IMR-90 (cell line): Measurements from ENCODE around the gene AKT2. TPM values are rescaled to one million over a fixed set of nuclear protein-coding genes. Genes with fewer than 3 reads are reported as not detected.

Source experiments
- ATAC-seq: fragments of 200-7000 bp; cut with Tn5 transposase; 2 replicates; pipeline ENCODE4 v1.9.1; 2020; ENCODE audit warnings: low read depth, mild to moderate bottlenecking, moderate library complexity
- BruUV-seq: library from RNA; stranded (reverse); fragments of 400-500 nt; replicated peaks from 2 replicates; lab custom pipeline; 2021; lab: Mats Ljungman, UMichigan
- CTCF ChIA-PET: fragments of 300-600 bp; formaldehyde crosslinking; extraction: SDS; loops from one replicate; lab custom pipeline; 2021; ENCODE audit warnings: antibody characterized with exemption; lab: Yijun Ruan, JAX
- POLR2A ChIA-PET: fragments of 300-600 bp; sonication (Branson Sonifier 250); formaldehyde crosslinking; loops from one replicate; lab custom pipeline; 2022; ENCODE audit warnings: antibody characterized with exemption; ENCODE audit not compliant: unreplicated experiment; lab: Charles Lee
- DNase-seq: peaks from one replicate; pipeline ENCODE4 v3.0.0; 2013
- H2AFZ ChIP-seq: replicated peaks from 2 replicates; pipeline ENCODE3; 2013; ENCODE audit warnings: low read length, mild to moderate bottlenecking; ENCODE audit not compliant: poor library complexity
- H2AK5ac ChIP-seq: 2 replicates; pipeline ENCODE4 v1.6.1; 2013; ENCODE audit warnings: low read depth, low read length, inconsistent platforms
- H2AK9ac ChIP-seq: replicated peaks from 2 replicates; pipeline ENCODE3; 2013; ENCODE audit warnings: mild to moderate bottlenecking, low read depth, low read length, moderate library complexity; ENCODE audit not compliant: poor library complexity
- H2BK120ac ChIP-seq: 2 replicates; pipeline ENCODE4 v1.6.1; 2013; ENCODE audit warnings: low read depth, low read length, inconsistent platforms
- H2BK15ac ChIP-seq: 3 replicates; pipeline ENCODE4 v1.6.1; 2013; ENCODE audit warnings: low read depth, low read length, inconsistent platforms
- H2BK20ac ChIP-seq: 2 replicates; pipeline ENCODE4 v1.6.1; 2013; ENCODE audit warnings: low read depth, mild to moderate bottlenecking, inconsistent platforms, low read length, moderate library complexity
- H2BK5ac ChIP-seq: 2 replicates; pipeline ENCODE4 v1.6.1; 2013; ENCODE audit warnings: mild to moderate bottlenecking, low read depth, low read length, inconsistent platforms; ENCODE audit not compliant: poor library complexity, severe bottlenecking
- H3K14ac ChIP-seq: replicated peaks from 2 replicates; pipeline ENCODE4 v1.6.1; 2013; ENCODE audit warnings: low read depth, low read length, inconsistent platforms
- H3K18ac ChIP-seq: 2 replicates; pipeline ENCODE4 v1.6.1; 2013; ENCODE audit warnings: low read depth, low read length, control low read depth
- H3K23ac ChIP-seq: 2 replicates; pipeline ENCODE4 v1.6.1; 2013; ENCODE audit warnings: low read depth, low read length, inconsistent platforms
- H3K27ac ChIP-seq: 2 replicates; pipeline ENCODE4 v1.5.1; 2013; ENCODE audit warnings: mild to moderate bottlenecking, control low read depth, low read length; ENCODE audit not compliant: insufficient read depth
- H3K27me3 ChIP-seq: 2 replicates; pipeline ENCODE4 v1.6.1; 2013; ENCODE audit warnings: low read length; ENCODE audit not compliant: control insufficient read depth, insufficient read depth
- H3K36me3 ChIP-seq: 2 replicates; pipeline ENCODE4 v1.6.1; 2013; ENCODE audit warnings: low read length, mixed read lengths; ENCODE audit not compliant: control insufficient read depth, insufficient read depth
- H3K4ac ChIP-seq: 2 replicates; pipeline ENCODE4 v1.6.1; 2013; ENCODE audit warnings: low read depth, low read length, inconsistent platforms
- H3K4me1 ChIP-seq: 2 replicates; pipeline ENCODE4 v1.6.1; 2013; ENCODE audit warnings: low read length, mixed read lengths; ENCODE audit not compliant: control insufficient read depth, insufficient read depth
- H3K4me2 ChIP-seq: 2 replicates; pipeline ENCODE4 v1.6.1; 2013; ENCODE audit warnings: low read depth, mild to moderate bottlenecking, control low read depth, low read length, moderate library complexity
- H3K4me3 ChIP-seq: 2 replicates; pipeline ENCODE4 v1.5.1; 2013; ENCODE audit warnings: low read depth, mild to moderate bottlenecking, control low read depth, low read length, moderate library complexity; ENCODE audit not compliant: insufficient read depth
- H3K56ac ChIP-seq: 2 replicates; pipeline ENCODE4 v1.6.1; 2013; ENCODE audit warnings: low read length, inconsistent platforms; ENCODE audit not compliant: insufficient read depth; ENCODE audit errors: extremely low read depth
- H3K79me1 ChIP-seq, 2 experiments: 2 replicates each; pipeline ENCODE4 v1.6.1; 2013; ENCODE audit warnings: low read length in 2 of 2, inconsistent platforms in 1 of 2, low read depth in 1 of 2
- H3K9ac ChIP-seq: 2 replicates; pipeline ENCODE4 v1.6.1; 2013; ENCODE audit warnings: low read depth, low read length, control low read depth
- H3K9me1 ChIP-seq: 2 replicates; pipeline ENCODE4 v1.6.1; 2013; ENCODE audit warnings: low read length, inconsistent platforms; ENCODE audit not compliant: insufficient read depth
- H3K9me3 ChIP-seq: 2 replicates; pipeline ENCODE4 v1.6.1; 2013; ENCODE audit warnings: low read length; ENCODE audit not compliant: control insufficient read depth, insufficient read depth
- H4K20me1 ChIP-seq: 2 replicates; pipeline ENCODE4 v1.6.1; 2013; ENCODE audit warnings: low read length, inconsistent platforms; ENCODE audit not compliant: insufficient read depth
- H4K5ac ChIP-seq: 2 replicates; pipeline ENCODE4 v1.6.1; 2013; ENCODE audit warnings: mild to moderate bottlenecking, low read depth, low read length, control low read depth
- H4K8ac ChIP-seq, 2 experiments: 2 replicates each; pipeline ENCODE4 v1.6.1; 2013; ENCODE audit warnings: low read depth in 2 of 2, low read length in 2 of 2, control low read depth in 1 of 2, inconsistent platforms in 1 of 2
- H4K91ac ChIP-seq: 2 replicates; pipeline ENCODE4 v1.6.1; 2013; ENCODE audit warnings: low read depth, low read length, inconsistent platforms; ENCODE audit not compliant: insufficient read depth
- CEBPB ChIP-seq: IDR thresholded peaks from 2 replicates; pipeline ENCODE4 v1.6.1; 2012; ENCODE audit warnings: low read depth, low read length, improper control_type of control experiment
- CHD1 ChIP-seq: IDR thresholded peaks from 2 replicates; pipeline ENCODE4 v1.6.1; 2012; ENCODE audit warnings: low read depth, low read length, improper control_type of control experiment
- MAZ ChIP-seq: IDR thresholded peaks from 2 replicates; pipeline ENCODE4 v1.6.1; 2012; ENCODE audit warnings: low read depth, mild to moderate bottlenecking, low read length, improper control_type of control experiment, moderate library complexity, borderline replicate concordance
- POLR2A ChIP-seq: IDR thresholded peaks from 2 replicates; pipeline ENCODE4 v1.6.1; 2012; ENCODE audit warnings: mild to moderate bottlenecking, low read depth, low read length
- RCOR1 ChIP-seq: IDR thresholded peaks from 2 replicates; pipeline ENCODE4 v1.6.1; 2012; ENCODE audit warnings: mild to moderate bottlenecking, low read length, improper control_type of control experiment; ENCODE audit not compliant: insufficient replicate concordance
- WGBS, 2 experiments: methylation state at CpG; one replicate each; pipeline versions ENCODE4 v1.1.5 to v1.1.7; 2013; ENCODE audit warnings: missing lambda C conversion rate in 2 of 2; ENCODE audit not compliant: insufficient read length in 1 of 2; ENCODE audit errors: extremely low coverage in 2 of 2; 5-methylcytosine and 5-hydroxymethylcytosine counted together
- dilution Hi-C: fragments of 300-500 bp; cut with HindIII; formaldehyde crosslinking; loops from one replicate; pipeline ENCODE4 v1.14.3; 2018; ENCODE audit warnings: low sequenced_read_pairs; ENCODE audit not compliant: unreplicated experiment
- in situ Hi-C: fragments of 300-500 bp; cut with MboI; formaldehyde crosslinking; loops from 3 replicates; pipeline ENCODE4 v1.14.3; 2019; ENCODE audit warnings: low sequenced_read_pairs, inconsistent platforms, mixed read lengths
- intact Hi-C: fragments of 100-400 bp; cut with micrococcal nuclease; formaldehyde crosslinking; loops from 2 replicates; pipeline ENCODE4 v1.10.0; 2022
- polyA plus RNA-seq, 3 experiments: library from polyadenylated mRNA; depleted of rRNA; stranded (reverse); fragments of >200 nt; gene quantifications; 2 replicates each; pipeline ENCODE4 v1.2.3, GENCODE V29; 2012; ENCODE audit warnings: low replicate concordance in 1 of 3
- total RNA-seq: library from RNA; depleted of rRNA; stranded (reverse); fragments of >200 nt; gene quantifications from 2 replicates; pipeline ENCODE4 v1.2.3, GENCODE V29; 2012

The AKT2 gene
- total and polyA plus RNA-seq, 2 of the 4 experiments (the other 2 are of a cell fraction) = 61.5 to 104 TPM

DNA sequence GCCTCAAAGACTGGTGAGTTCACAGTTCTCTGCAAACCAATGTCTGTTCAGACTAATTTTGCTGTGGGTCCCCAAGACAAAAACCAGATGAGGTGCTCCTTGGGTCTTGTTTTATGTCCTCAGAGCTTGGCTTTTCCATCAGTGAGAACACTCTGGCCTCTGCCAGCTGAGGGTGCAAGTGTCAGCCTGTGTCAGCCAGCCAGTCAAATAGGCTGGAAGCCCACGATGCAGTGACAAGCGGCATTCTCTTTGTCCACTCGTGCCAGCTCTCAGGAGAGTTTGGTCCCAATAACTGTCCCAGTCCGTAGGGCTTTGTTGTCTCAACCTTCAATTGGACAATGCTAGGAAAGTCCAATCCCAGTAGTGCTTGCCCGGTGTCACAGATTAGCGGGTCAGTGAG lies 9.4 kb upstream of the AKT2 start:
- POLR2A ChIA-PET = no interaction called here
- Histone ChIP-seq H4K20me1 (no peaks in the 10 kb centered on the region), H3K23ac (no peak overlapping the region), H2BK15ac (no peak overlapping the region), H2AK9ac (no peak overlapping the region), H3K4me2 (no peak overlapping the region), H3K36me3 (no peaks in the 10 kb centered on the region), H3K4ac (no peak overlapping the region), H2BK5ac (no peak overlapping the region), H3K79me1 (no peaks in the 10 kb centered on the region), H2BK120ac (no peak overlapping the region), H3K14ac (no peak overlapping the region), H4K91ac (no peak overlapping the region), H4K8ac (no peak overlapping the region), H3K56ac (no peak overlapping the region), H3K4me3 (no peak overlapping the region), H4K5ac (no peak overlapping the region), H3K9me3 (no peaks in the 10 kb centered on the region), H3K27ac (no peak overlapping the region), H2AK5ac (no peak overlapping the region), H2BK20ac (no peak overlapping the region), H3K18ac (no peak overlapping the region), H3K9ac (no peak overlapping the region), H3K27me3 (no peaks in the 10 kb centered on the region), H3K9me1 (no peaks in the 10 kb centered on the region), H2AFZ (no peak overlapping the region), H3K4me1 (no peaks in the 10 kb centered on the region)
- CTCF ChIA-PET = no interaction called here
- in situ Hi-C loops = no loop called here
- intact Hi-C loops = no loop called here
- WGBS, 2 experiments = 88% methylated on average over 4 of the region's 6 CpGs; no CpG with 5 or more reads in 1 of the 2 experiments
- TF ChIP-seq RCOR1 (no peak), MAZ (no peak), POLR2A (no peak), CEBPB (no peak), CHD1 (no peak)
- no peak for DNase-seq
- no peak for ATAC-seq
- no TSS peak for BruUV-seq
- dilution Hi-C loops = no loop called here
